GM19395 (cell line): Measurements from ENCODE around the gene PNMA8B.
"Not testable (repeated sequence)": the region's sequence is repeated elsewhere in the genome, so short reads cannot be mapped to it uniquely, and the experiment has no call there.

ENCODE experiments used
- ATAC-seq: cut with Tn5 transposase; IDR thresholded peaks from one replicate; pipeline ENCODE4 v1.9.1; 2021; ENCODE audit warnings: mild to moderate bottlenecking, moderate library complexity; ENCODE audit not compliant: unreplicated experiment

Gene PNMA8B, protein sequence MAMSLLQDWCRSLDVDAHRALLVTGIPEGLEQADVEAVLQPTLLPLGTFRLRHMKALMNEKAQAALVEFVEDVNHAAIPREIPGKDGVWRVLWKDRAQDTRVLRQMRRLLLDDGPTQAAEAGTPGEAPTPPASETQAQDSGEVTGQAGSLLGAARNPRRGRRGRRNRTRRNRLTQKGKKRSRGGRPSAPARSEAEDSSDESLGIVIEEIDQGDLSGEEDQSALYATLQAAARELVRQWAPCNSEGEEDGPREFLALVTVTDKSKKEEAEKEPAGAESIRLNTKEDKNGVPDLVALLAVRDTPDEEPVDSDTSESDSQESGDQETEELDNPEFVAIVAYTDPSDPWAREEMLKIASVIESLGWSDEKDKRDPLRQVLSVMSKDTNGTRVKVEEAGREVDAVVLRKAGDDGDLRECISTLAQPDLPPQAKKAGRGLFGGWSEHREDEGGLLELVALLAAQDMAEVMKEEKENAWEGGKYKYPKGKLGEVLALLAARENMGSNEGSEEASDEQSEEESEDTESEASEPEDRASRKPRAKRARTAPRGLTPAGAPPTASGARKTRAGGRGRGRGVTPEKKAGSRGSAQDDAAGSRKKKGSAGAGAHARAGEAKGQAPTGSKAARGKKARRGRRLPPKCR

DNA sequence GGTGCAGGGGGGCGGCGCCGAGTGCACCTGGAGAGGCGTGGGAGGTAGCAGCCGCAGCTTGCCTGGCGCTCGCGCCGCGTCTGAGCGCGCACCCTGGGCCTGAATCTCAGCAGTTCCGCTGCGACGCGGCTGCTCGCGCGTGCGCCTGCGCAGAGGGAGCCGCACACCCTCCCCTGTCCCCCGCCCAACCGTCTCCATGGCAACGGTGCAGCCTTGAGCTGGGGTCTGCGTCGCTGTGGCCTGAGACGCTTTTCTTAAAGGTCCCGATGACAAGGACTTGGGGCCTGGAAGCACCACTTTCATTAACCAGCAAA, at the start of gene PNMA8B:
Gene PNMA8B (minus strand): TSS at position 82 of the 314 bp plus-strand sequence. CDS start 402 bp downstream, outside the sequence.
- ATAC-seq = no peak

DNA sequence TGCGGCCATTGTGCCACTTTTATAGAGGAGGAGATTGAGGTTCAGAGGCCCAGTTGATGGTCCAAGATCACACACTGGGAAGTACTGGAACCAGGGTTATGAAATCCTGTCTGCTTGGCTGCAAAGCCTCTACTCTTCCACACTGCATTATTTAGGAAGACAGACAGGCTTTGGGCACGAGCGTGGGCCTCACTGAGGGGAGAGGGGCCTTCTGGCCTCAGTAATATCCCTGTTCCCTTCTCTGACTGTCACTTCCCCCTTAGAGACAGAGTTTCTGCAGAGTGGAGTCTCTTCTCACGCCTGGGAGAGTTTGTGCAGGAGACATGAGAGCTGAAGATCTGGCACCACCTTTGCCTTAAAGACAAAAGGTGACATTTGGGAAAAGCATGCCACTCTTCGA, 49.0 kb upstream of the PNMA8B start:
- ATAC-seq = no peak

DNA sequence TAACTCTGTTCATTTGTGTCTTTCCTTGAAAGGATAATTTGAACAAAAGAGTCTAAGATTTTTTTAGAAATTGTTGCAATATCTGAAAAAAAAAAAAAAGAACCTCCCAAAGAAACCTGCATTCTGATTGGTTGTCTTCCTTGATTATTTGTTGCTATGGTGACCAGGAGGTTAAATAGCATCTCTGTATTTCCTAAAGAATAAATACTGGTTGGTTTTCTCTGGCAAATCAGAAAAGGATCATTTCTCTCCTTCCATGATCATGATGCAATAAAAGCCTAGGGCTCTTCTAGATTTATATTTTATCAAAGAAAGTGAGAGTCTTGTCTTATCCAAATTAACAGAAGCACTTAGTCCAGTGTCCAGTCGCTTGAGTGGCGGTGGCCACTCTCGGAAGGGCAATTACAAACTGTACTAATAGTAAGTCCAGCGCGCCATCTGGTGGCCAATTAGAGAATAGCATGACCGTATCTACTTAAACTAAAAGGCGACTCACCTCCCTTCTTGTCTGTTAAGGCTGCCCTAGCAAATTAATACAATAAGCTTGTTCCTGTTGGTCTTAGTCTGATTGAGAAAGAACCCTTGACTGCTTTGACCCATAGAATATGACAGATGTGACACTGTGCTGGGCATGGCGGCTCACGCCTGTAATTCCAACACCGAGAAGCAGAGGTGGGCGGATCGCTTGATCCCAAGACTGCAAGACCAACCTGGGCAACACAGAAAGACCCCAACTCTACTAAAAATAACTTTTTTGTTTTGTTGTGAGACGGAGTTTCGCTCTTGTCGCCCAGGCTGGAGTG, 47.0 kb upstream of the PNMA8B start:
- ATAC-seq = no peak

DNA sequence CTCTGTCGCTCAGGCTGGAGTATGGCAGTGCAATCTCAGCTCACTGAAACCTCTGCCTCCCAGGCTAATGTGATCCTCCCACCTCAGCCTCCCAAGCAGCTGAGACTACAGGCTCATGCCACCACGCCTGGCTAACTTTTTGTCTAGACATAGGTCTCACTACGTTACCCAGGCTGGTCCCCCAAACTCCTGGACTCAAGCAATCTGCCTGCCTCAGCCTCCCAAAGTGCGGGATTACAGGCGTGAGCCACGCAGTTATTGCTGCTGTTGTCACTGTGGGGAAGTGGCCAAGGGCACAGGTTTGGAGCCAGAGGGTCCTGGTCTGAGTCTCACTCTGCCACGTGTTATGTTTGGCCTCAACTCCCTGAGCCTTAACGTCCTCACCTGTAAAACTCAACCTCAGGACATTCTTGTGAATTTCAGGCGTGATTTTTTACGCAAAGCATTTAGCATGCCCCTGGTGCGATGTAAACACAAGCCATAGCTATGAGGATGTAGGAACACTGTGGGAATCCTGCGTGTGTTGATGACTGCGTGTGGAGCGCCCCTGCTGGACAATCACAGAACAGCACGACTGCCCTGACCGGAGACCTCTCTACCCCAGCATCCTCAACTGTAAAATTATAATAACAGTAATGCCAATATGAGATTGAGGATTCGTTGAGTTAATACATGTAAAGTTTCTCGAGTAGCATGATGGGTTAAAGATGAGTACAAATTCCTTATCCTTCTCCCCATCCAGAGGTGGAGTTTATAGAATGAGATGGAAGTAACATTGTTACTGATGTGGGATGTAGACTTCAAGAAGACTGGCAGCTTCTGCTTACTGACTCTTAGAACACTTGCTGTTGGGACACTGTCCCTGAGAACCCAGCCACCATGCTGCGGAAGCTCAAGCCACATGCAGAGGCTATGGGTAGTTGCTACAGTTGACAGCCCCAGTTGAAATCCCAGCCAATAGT, 41.8 kb upstream of the PNMA8B start:
- ATAC-seq = no peak

DNA sequence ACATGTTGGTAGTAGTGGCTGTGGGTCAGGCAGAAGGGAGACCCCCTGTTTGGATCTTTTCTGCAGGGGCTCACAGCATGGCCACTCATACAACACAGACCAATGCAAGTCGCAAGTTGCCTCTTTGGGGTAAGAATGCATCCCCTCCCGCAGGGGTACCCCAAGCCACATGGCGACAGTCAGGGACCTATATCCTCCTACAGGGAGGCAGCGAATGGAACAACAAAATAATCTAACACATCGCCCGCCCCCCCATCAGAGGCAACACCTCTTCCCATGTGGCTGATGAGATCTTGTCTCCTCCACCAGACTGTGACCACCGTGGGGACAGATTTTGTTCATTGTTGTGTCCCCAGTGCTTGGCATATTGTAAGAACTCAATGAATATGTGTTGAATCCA, 40.7 kb upstream of the PNMA8B start:
- no peak for ATAC-seq

DNA sequence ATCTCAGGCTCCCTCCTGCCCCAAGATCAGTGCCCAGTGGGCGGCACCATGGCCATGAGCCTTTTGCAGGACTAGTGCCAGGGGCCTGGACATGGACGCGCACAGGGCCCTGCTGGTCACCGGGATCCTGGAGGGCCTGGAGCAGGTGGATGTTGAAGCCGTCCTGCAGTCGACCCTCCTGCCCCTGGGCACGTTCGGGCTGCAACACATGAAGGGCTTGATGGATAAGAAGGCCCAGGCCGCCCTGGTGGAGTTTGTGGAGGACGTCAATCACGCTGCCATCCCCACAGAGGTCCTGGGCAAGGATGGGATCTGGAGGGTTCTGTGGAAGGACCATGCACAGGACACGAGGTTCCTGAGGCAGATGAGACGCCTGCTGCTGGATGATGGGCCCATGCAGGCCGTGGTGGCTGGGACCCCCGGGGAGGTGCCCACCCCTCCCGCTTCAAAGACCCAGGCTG, 38.0 kb upstream of the PNMA8B start:
- ATAC-seq = no peak

DNA sequence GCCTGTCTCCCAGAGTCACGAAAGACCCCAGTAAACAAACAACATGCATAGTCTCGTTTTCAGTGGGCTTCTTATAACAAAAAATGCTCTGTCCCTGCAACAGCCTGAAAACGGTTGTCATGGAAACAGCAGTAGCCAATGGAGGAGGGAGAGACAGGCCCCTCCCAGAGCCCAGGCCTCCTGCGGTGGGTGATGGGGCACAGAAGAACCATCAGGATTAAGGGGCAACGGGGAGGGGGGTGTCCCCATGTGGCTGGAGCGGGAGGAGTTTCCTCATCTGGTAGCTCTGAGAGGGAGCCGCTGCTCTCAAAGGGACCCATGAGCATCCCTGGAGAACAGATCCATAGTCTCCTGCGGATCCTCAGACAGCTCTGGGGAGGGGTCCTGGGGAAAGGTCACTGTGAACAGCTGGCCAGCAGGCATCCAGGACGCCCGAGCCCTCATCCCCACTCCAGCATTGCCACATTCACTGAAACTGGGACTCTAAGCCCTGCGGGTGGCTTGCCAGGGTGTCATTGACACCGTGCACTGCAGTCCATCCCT, 37.5 kb upstream of the PNMA8B start:
- no peak for ATAC-seq

DNA sequence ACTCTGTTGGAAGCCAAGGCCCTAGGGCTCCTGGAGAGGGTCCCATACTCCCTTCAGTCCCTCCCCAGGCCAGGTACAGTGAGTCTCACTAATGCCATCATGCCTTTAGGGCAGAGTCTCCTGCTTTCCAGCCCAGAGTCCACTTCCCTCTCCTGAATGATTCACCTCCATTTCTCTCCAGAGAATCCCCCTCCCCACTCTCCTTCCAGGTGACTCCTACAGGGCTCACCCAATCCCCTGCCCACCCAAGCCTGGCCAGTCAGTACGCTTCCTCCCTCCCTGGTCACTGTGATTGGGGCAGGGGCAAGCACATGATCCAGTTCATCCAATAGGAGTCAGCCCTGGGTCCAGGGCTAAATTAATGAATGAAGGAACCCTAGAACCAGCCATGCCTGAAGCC, 35.0 kb upstream of the PNMA8B start:
- no peak for ATAC-seq

DNA sequence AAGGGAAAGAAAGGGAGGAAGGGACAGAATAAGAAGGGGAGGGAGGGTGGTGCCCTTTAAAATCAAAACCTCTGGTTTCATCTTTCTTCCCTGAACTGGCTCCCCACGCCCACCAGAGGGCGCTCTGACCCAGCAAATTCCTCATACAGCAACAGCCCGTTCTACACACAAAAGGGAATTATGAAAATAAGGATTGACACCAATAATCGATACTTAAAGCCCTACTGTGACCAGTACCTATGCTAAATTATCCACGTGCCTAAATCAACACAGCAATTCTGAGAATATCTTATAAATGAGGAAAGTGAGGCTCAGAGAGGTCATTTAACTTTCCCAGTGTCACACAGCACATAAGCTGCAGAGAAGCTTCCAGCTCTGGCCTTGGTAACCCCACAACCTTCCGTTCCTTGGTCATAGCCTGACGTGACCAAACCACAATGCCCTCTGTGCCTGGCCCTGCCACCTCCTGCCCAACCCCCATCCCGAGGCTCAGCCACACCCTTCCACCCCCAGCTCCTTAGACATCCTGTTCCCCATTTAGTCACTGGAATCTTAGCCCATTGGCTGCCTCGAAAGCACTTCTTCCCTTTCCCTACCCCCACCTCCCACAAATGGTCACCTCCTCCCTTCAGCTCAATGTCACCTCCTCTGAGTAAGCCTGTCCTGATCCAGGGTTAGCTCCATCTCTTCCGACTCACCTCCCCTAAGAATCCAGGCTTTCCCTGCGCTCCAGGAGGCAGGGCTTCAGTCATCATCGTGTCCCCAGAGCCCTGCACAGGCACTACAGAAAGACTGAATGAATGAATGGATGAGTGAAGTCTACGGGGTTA, 34.2 kb upstream of the PNMA8B start:
- ATAC-seq = no peak

DNA sequence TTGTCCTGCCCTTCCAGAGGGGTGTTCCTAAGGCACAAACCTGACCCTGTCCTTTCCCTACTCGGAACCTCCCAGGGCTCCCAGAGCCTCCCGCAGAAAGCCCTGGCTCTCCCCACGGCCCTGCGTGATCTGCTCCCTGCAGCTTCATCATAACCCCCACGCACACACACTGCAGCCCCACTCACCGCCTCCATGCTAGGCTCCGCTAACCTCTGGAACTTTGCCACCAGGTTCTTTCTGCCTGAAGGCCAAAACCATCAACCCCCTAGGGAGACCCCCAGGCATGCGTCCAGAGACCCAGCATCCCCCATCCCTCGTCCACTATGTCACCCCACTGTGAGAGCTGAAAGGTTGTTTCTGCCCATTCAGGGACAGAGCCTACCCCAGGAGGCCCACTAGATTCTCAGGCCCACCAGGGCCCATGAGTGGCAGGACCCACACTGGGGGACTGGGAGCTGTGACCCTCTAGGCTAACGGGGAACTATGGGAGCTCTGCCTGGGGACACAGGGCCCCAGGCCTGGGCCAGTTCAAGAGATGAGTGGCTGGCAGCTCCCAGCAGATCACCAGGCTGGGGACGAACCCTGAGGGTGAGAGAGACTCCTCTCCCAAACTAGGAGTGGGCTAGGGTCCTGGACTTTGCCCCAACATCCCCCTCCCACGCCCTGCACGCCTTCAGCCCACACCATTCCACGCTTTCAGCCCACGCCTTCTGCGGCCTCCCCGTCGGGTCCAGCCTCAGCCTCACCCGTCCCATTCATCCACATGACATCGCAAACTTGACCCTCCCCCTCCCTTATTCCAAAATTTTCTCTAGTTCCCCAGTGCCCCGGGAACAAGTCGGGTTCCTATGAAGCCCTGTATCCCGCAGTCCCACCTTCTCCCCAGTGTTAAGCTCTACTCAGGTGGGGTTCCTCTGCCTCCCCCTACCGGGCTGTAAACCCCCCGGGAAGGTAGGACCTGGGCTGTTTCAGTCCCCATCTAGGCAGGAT, 33.2 kb upstream of the PNMA8B start:
- ATAC-seq = no peak

DNA sequence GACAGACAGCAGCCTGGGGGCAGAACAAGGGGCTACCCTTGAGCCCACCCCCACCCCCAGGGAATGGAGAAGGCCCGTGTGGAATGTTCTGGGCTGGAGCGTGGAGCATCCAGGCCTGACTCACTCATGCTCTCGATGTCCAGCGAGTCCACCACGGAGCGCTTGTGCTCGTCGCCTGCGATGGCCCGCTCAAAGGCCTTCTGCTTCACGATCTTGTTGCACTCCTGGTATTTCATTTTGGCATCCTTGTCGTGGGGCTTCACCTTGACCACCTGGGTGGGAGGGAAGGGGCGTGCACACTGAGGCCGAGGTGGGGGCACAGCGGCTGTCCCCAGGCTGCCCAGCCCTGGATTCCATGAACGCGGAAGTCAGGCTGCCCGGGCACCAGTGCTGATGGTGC, 31.1 kb upstream of the PNMA8B start:
- ATAC-seq = not testable (repeated sequence)

DNA sequence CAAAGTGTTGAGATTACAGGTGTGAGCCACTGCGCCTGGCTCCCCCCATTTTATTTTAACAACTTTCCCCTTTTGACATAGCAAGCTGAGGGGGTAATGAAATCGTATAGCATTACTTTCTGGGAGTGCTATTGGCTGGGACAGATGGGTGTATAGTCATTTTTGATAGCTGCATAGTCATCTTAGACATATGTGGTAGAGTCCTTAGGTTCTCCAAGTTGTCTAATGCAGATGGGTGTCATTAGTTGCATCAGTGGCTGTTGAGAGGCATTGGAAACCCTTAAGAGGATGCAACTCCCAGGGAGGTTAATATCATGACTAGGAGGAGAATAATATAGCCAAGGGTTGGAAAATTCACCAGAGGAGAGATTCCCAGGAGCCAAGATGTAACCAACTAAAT, 28.6 kb upstream of the PNMA8B start:
- ATAC-seq = no peak

DNA sequence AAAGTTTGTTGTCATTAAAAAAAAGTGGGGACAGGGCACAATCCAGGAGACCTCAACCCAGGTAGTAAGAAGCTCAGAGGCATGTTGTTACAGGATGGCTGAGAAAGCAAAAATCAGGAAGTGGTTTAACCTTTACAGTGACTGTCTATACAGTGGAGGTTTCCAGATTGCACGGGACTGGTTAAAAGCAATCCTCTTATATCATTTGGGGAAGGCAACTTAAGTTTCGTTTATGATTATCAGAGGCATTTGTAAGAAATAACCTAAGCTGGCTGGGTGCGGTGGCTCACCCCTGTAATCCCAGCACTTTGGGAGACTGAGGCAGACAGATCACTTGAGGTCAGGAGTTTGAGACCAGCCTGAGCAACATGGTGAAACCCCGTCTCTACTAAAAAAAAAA, 27.3 kb upstream of the PNMA8B start:
- ATAC-seq = not testable (repeated sequence)

DNA sequence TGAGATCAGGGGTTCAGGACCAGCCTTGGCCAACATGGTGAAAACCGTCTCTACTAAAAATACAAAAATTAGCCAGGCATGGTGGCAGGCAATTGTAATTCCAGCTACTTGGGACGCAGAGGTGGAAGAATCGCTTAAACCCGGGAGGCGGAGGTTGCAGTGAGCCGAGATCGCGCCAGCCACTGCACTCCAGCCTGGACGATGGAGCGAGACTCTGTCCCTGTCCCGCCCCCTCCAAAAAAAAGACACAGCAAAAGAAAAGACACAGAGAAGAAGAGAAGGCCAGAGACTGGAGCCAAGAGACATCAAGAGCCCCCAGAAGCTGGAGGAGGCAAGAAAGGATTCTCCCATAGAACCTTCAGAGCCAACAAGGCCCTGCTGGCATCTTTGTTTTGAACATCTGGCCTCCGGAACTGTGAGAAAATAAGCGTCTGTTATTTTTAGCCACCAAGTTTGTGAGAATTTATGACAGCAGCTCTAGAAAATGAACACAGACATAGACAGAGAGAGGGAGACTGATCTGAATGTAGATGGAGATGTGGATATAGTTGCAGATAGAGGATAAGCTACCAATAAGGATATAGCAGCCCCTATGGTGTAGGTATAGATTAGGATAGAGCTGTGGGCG, 25.7 kb upstream of the PNMA8B start:
- ATAC-seq = no peak

DNA sequence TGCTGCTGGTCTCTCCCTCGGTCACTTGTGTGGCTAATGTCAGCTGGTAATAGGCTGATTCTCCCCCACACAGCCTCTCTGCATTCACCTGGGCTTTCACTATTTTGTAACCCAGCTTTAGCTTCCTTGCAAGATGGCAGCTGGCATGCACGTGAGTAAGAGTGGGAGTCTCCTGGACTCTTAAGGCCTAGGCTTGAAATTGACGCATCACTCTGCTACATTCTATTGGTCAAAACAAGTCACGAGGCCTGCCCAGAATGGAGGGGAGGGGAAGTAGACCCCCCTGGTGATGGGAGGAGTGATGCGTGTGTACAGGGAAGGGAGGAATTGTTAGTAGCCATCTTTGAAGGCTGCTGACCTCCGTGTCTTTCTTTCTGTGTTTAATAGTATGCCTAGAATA, 24.9 kb upstream of the PNMA8B start:
- no peak for ATAC-seq

DNA sequence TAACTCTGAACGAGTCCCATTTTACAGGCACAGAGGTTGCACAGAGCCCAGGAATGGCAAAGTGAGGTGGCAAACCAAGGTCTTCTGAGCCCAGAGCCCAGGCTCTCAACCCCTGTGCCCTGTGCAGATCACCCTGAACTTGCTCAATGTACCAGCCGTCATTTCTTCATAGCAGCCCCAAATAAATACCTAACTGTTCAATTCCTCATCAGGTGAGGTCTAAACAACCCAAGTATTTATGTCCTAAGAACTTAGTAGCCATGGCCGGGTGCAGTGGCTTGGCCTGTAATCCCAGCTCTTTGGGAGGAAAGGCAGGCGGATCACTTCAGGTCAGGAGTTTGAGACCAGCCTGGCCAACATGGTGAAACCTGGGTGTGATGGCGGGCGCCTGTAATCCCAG, 21.8 kb upstream of the PNMA8B start:
- ATAC-seq = no peak

DNA sequence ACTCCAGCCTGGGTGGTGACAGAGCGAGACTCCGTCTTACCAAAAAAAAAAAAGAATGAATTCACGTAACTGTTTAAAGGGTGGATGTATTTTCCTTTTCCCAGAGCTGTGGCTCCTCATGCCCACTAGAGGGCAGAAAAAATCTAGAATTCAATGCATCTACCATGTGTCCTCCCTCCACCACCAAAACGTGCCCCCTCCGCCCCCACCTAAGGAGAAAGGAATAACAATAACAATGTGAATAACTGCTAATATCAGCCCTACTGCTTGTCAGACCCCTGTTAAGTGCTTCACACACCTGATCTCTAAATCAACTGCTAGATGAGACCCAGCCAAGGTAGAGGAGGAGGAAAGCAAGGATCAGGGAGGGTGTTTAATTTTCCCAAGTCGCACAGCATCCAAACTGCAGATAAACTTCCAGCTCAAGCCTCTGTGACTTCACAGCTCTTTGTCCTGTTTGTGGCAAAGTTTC, 20.2 kb upstream of the PNMA8B start:
- no peak for ATAC-seq

DNA sequence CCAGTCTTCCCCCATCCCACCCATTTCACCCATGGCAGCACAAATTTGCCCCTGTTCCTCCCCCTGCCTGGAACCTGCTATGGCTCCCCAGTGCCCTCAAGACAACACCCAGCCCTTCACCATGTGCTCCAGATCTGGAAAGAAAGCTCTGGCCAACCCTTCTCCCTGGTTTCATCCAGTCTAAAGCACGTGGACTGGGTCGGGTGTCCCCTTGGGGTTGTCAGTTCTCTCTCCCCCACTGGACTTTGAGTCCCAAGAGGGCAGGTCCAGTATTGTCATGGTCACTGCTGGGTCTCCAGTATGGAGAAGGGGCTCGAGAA, 19.6 kb upstream of the PNMA8B start:
- no peak for ATAC-seq
